ENCODE results near the gene EML1.

Gene EML1

GRCh38 chr14:99860219-99860618 is 67.0 kb downstream of the EML1 start:
- Histone ChIP-seq H3K9ac (ENCODE audit: low read depth, low read length) (no peak overlapping the region), H3K36me3 (ENCODE audit: insufficient read depth, low read length) (no peaks in the 10 kb centered on the region), H3K4me1 (ENCODE audit: insufficient read depth, low read length) (no peaks in the 10 kb centered on the region), H3K9me3 (ENCODE audit: control insufficient read depth, insufficient read depth, low read length) (peaks cover 2% of the 10 kb centered on the region; the same call in 1 of the 2 replicates)

- no peaks in the 10 kb centered on the region for H3K36me3 ChIP-seq (ENCODE audit: insufficient read depth, low read length)
- H3K4me1 ChIP-seq (ENCODE audit: insufficient read depth, low read length) = no peaks in the 10 kb centered on the region
- peaks cover 2% of the 10 kb centered on the region; the same call in 1 of the 2 replicates for H3K9me3 ChIP-seq (ENCODE audit: control insufficient read depth, insufficient read depth, low read length)
- H3K9ac ChIP-seq (ENCODE audit: low read depth, low read length) = no peak overlapping the region
These were observed 68.9 kb downstream of the EML1 start for GRCh38 chr14:99862136-99862535.

GRCh38 chr14:99863059-99863458 is 69.8 kb downstream of the EML1 start:
- no peaks in the 10 kb centered on the region for H3K4me1 ChIP-seq (ENCODE audit: insufficient read depth, low read length)
- H3K9ac ChIP-seq (ENCODE audit: low read depth, low read length) = no peak overlapping the region
- H3K36me3 ChIP-seq (ENCODE audit: insufficient read depth, low read length) = no peaks in the 10 kb centered on the region
- H3K9me3 ChIP-seq (ENCODE audit: control insufficient read depth, insufficient read depth, low read length) = peaks cover 2% of the 10 kb centered on the region; the same call in 1 of the 2 replicates

GRCh38 chr14:99865408-99865807 is 72.2 kb downstream of the EML1 start:
- no peaks in the 10 kb centered on the region for H3K36me3 ChIP-seq (ENCODE audit: insufficient read depth, low read length)
- no peak overlapping the region for H3K9ac ChIP-seq (ENCODE audit: low read depth, low read length)
- H3K9me3 ChIP-seq (ENCODE audit: control insufficient read depth, insufficient read depth, low read length) = peaks cover 2% of the 10 kb centered on the region; the same call in 1 of the 2 replicates

GRCh38 chr14:99870617-99871016 is 77.4 kb downstream of the EML1 start:
- Histone ChIP-seq H3K9me3 (ENCODE audit: control insufficient read depth, insufficient read depth, low read length) (no peaks in the 10 kb centered on the region), H3K36me3 (ENCODE audit: insufficient read depth, low read length) (no peaks in the 10 kb centered on the region), H3K9ac (ENCODE audit: low read depth, low read length) (no peak overlapping the region), H3K4me1 (ENCODE audit: insufficient read depth, low read length) (peaks cover 36% of the 10 kb centered on the region)

More at GRCh38 chr14:99865408-99865807, 72.2 kb downstream of the EML1 start:
- H3K4me1 ChIP-seq (ENCODE audit: insufficient read depth, low read length) = no peaks in the 10 kb centered on the region

GRCh38 chr14:99871771-99872170 is 78.6 kb downstream of the EML1 start:
- H3K4me1 ChIP-seq (ENCODE audit: insufficient read depth, low read length) = peaks cover 45% of the 10 kb centered on the region
- H3K36me3 ChIP-seq (ENCODE audit: insufficient read depth, low read length) = no peaks in the 10 kb centered on the region
- no peaks in the 10 kb centered on the region for H3K9me3 ChIP-seq (ENCODE audit: control insufficient read depth, insufficient read depth, low read length)
- no peak overlapping the region for H3K9ac ChIP-seq (ENCODE audit: low read depth, low read length)

GRCh38 chr14:99872786-99873440 is 79.7 kb downstream of the EML1 start:
- no peaks in the 10 kb centered on the region for H3K9me3 ChIP-seq (ENCODE audit: control insufficient read depth, insufficient read depth, low read length)
- H3K9ac ChIP-seq (ENCODE audit: low read depth, low read length) = no peak overlapping the region
- H3K4me1 ChIP-seq (ENCODE audit: insufficient read depth, low read length) = peaks cover 45% of the 10 kb centered on the region
- no peaks in the 10 kb centered on the region for H3K36me3 ChIP-seq (ENCODE audit: insufficient read depth, low read length)

GRCh38 chr14:99873653-99874052 is 80.4 kb downstream of the EML1 start:
- Histone ChIP-seq H3K9ac (ENCODE audit: low read depth, low read length) (no peak overlapping the region), H3K9me3 (ENCODE audit: control insufficient read depth, insufficient read depth, low read length) (no peaks in the 10 kb centered on the region), H3K36me3 (ENCODE audit: insufficient read depth, low read length) (no peaks in the 10 kb centered on the region), H3K4me1 (ENCODE audit: insufficient read depth, low read length) (peaks cover 45% of the 10 kb centered on the region)

- Histone ChIP-seq H3K4me1 (ENCODE audit: insufficient read depth, low read length) (peaks cover 45% of the 10 kb centered on the region), H3K9me3 (ENCODE audit: control insufficient read depth, insufficient read depth, low read length) (no peaks in the 10 kb centered on the region), H3K9ac (ENCODE audit: low read depth, low read length) (no peak overlapping the region), H3K36me3 (ENCODE audit: insufficient read depth, low read length) (no peaks in the 10 kb centered on the region)
These were observed 81.1 kb downstream of the EML1 start for GRCh38 chr14:99874306-99874705.

GRCh38 chr14:99875421-99875820 is 82.2 kb downstream of the EML1 start:
- no peaks in the 10 kb centered on the region for H3K36me3 ChIP-seq (ENCODE audit: insufficient read depth, low read length)
- H3K9me3 ChIP-seq (ENCODE audit: control insufficient read depth, insufficient read depth, low read length) = no peaks in the 10 kb centered on the region
- no peak overlapping the region for H3K9ac ChIP-seq (ENCODE audit: low read depth, low read length)
- peaks cover 45% of the 10 kb centered on the region for H3K4me1 ChIP-seq (ENCODE audit: insufficient read depth, low read length)

- Histone ChIP-seq H3K4me1 (ENCODE audit: insufficient read depth, low read length) (peaks cover 45% of the 10 kb centered on the region), H3K9me3 (ENCODE audit: control insufficient read depth, insufficient read depth, low read length) (no peaks in the 10 kb centered on the region), H3K36me3 (ENCODE audit: insufficient read depth, low read length) (no peaks in the 10 kb centered on the region), H3K9ac (ENCODE audit: low read depth, low read length) (no peak overlapping the region)
These were observed 82.6 kb downstream of the EML1 start for GRCh38 chr14:99875836-99876235.

- no peak overlapping the region for H3K9ac ChIP-seq (ENCODE audit: low read depth, low read length)
- H3K36me3 ChIP-seq (ENCODE audit: insufficient read depth, low read length) = no peaks in the 10 kb centered on the region
- H3K4me1 ChIP-seq (ENCODE audit: insufficient read depth, low read length) = peaks cover 45% of the 10 kb centered on the region
- no peaks in the 10 kb centered on the region for H3K9me3 ChIP-seq (ENCODE audit: control insufficient read depth, insufficient read depth, low read length)
These were observed 83.2 kb downstream of the EML1 start for GRCh38 chr14:99876406-99876805.

GRCh38 chr14:99878563-99878962 is 85.3 kb downstream of the EML1 start:
- Histone ChIP-seq H3K36me3 (ENCODE audit: insufficient read depth, low read length) (no peaks in the 10 kb centered on the region), H3K9me3 (ENCODE audit: control insufficient read depth, insufficient read depth, low read length) (no peaks in the 10 kb centered on the region), H3K4me1 (ENCODE audit: insufficient read depth, low read length) (peaks cover 25% of the 10 kb centered on the region), H3K9ac (ENCODE audit: low read depth, low read length) (no peak overlapping the region)

GRCh38 chr14:99879401-99880295 is 86.4 kb downstream of the EML1 start:
- no peak overlapping the region for H3K9ac ChIP-seq (ENCODE audit: low read depth, low read length)
- no peaks in the 10 kb centered on the region for H3K36me3 ChIP-seq (ENCODE audit: insufficient read depth, low read length)
- no peaks in the 10 kb centered on the region for H3K9me3 ChIP-seq (ENCODE audit: control insufficient read depth, insufficient read depth, low read length)
- H3K4me1 ChIP-seq (ENCODE audit: insufficient read depth, low read length) = peaks cover 21% of the 10 kb centered on the region

All from ES-I3 (cell line).